HG03135 (cell line): ENCODE data around the gene CENPB.

Experiments used
- ATAC-seq: cut with Tn5 transposase; IDR thresholded peaks from one replicate; pipeline ENCODE4 v1.9.1; 2021; ENCODE audit warnings: mild to moderate bottlenecking, moderate library complexity; ENCODE audit not compliant: unreplicated experiment

The CENPB gene

DNA sequence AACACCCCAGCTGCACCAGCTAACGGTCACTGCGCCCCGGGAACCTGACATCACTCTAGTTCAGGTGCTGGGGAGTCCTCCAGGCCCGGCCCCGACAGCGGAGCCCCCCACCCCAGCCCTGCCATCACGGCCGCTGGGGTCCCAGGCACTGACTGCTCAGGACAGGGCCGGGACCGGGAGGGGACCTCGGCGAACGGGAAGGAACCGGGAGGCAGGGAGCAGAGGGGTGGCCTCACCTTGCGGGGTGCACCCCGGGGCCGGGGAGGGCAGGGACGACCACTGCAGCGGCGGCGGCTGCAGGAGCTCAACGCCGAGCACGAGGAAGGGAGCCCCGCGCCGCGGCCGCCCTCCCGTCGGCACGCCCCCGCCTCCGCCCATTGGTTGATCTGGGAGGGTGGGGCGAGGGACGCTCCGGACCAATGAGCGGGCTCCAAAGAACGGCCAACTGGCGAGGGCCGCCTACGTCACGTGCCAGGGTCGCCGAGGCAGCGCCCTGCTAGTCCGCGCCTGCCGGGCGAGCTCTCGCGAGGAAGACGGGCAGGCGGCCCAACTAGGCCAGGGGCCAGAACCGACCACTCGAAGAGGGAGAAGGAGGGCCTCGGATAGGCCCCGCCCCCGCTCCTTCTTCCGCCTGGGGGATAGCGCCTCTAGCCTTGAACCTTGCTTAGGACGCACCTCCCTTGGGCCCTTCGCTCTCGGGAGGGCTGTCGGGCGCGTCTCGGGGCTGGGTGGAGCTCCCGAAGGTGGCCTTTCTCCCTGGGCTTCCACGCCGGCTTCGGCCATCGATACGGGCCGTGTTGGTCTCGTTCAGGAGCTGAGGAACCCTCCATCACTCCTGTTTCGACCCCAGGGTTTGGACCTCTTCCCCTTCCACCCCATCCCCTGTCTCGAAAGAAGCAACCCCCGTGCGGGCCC, 18.9 kb downstream of the CENPB start, which contains the start of gene ADISSP:
ADISSP (minus strand) TSS at position 327 of the 915 bp plus-strand sequence. CDS start 7,653 bp downstream, outside the sequence.
- peak; percentile 91 for ATAC-seq

DNA sequence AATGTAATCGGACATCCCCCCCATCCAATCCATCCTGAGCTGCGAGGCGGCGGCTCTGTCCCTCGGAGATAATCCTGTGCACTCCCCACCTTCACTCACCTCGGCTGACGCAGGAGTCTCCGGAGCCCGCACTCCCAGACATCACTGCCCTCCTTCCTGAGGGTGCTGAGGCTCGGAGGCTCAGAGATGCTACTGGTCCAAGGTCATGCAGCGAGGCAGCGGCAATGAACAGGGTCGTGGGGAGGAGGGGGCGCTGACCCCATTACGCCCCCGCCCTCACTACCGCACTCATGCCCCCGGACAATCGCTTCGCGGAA, 19.5 kb downstream of the CENPB start:
- ATAC-seq: no peak

DNA sequence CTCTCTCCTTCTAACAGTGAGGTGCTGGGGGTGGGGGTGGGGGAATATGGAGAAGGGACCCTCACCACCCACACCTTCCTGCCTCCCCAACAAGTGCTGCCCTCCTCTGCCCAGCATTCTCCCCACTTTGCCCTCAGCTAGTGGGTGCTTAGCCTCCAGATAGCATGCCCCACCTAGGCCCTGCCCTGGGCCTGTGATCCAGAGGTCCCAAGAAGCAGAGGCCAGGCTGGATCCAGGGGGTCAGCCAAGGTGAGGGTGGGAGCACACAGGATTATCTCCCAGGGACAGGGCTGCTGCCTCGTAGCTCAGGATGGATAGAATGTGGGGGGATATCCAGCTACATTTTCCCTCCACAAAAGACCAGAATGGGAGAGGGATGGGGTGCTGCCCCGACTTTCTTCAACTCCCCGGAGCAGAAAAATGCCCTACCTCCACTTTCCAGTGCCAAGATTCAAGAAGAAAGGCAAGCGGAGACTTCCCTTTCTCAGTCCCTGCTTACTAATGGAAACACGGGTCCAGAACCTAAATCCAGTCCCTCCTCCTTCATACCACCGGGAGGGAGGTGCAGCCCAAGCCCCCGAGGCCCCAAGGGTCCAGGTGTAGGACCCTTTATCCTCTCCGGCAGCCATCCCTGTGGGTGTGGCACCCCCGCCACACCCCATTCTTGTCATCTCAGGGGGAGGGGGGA, 20.0 kb downstream of the CENPB start:
- ATAC-seq: no peak

DNA sequence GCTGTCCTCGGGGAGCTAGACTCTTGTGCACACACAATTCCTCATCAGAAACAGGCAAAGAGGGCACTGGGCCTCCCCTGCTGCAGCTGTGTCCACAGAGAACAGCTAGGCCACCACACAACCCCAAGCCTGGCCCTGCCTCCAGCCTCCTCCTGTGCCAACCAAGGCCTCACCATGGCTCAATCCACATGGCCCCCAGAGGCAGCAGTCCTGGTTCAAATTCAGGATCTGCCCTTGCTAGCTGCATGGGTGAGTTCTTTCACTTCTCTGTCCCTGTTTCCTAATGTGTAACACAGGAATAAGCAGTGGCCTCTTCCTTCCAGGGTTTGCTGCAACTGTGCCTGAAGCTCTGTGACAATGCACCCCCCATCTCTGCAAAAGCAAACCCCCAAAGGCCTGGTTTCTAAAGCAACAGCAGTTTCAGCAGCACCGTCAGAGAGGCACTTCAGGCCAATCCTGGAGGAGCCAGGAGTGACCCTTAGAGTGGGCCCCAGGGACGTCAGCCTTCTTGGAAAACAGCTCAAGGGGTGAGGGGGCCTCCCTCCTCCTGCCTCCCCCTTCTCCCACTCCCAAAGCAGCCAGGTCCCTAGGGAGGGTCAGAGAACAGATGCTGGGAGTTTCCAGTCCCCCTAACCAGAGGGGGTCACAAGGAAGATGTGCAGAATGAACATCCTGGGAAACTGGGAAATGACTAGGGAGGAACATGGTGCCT, 21.2 kb downstream of the CENPB start:
- ATAC-seq: no peak

DNA sequence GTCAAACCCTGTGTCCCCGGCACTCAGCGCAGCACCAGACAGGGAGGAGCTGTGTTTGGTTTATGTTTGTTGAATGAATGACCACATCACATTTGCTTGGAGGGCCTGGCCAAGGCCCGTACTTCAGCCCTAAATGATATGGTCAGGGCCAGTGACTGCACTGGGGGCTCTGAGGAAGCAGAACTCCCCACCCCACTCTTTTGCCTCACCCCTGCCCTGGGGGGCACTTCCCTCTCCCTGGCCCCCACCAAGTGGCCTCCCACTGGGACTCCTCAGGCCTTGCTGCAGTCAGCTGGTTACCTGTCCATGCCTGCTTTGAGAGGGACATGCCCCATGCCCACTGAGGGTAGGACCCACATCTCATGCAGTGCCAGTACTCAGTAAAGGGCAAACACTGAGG, 21.9 kb downstream of the CENPB start:
- ATAC-seq: no peak

DNA sequence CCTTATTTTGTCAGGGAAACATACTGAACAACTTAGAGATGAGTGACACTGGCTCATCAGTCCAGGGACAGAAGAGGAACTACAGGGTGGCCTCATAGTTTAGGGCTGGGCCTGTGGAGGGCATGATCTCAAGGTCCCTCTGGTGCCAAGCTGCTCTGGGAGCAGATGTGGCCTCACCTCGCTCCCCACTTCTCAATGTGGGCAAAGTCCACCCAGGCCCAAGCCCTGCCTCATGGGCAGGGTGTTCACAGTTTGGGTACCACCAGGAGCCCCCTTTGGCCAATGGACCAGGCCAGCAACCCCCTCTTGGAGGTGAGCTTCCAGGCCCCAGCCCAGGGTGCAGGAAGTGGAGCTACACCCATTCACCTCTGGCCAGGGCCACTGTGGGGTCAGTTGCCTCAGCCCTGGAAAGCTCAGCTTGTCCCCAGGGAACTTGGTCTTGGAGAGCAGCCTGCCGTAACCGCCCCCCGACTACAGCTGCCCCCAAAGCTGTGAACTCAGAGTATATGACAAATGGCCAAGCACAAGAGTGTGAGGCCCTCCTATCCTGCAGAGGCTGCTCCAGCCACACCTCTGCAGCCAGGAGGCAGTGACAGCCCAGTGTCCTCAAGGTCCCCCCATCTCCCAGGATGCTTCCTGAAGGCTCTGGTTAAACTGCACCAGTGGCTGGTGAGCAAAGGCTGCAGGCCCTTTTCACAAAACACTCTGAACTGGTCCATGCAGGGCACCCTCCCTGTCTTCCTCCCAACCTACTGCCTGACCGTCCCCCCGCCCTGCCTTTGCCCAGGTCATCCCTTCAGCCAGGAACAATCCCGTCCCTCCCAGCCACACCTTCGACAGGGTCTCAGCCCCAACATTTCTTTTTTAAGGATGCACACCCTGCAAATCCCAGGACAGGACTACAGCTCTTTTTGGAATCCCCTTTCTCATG, 22.6 kb downstream of the CENPB start:
- ATAC-seq: no peak

DNA sequence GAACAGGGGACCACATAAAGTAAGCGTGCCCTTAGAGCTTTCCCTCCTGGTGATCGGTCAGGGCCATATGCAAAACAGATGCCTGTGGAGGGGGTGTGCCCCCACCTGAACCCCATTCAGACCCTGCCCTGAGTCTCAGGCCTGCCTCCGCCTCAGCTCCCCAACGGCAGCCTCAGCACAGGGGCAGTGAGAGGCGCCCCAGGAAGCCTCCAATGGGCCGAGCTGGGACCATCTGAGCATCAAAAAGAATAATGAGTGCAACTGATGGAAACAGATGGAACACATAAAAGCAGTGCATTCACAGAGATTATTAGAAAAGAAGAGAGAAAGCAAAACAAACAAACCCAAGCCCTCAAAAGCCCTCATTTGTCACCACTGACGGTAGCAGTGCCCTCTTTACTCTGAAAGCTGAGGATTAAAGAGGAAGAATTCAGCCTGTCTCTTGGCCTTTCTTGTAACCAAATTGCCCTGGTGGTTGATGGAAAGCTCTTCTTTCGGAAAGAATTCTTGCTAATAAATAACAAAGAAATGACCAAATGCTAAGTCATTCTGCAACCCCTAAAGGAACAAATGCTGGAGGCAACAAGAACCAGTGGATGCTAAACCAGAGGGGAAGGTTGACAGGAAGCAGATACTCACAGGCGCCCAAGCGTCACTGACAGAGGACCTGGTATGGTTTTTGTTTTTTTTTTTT, 25.7 kb downstream of the CENPB start:
- ATAC-seq: no peak

DNA sequence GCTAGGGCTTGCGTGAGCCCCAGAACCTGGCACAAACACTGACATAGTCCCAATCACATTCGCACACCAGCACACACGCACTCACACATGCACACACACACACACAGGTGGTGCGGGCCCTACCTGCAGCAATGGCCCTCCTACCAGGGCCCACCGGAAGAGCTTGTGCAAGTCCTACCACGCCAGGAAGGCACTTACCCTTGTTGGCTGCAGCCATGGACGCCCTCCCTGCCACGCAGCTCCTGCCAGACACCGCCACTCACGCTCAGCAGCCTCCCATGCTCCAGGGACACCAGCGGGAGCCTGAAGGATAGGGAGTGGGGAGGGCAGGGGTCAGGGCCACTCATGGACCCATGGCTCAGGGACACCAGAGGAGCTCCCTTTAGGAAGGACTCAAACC, 26.7 kb downstream of the CENPB start:
- ATAC-seq: no peak

DNA sequence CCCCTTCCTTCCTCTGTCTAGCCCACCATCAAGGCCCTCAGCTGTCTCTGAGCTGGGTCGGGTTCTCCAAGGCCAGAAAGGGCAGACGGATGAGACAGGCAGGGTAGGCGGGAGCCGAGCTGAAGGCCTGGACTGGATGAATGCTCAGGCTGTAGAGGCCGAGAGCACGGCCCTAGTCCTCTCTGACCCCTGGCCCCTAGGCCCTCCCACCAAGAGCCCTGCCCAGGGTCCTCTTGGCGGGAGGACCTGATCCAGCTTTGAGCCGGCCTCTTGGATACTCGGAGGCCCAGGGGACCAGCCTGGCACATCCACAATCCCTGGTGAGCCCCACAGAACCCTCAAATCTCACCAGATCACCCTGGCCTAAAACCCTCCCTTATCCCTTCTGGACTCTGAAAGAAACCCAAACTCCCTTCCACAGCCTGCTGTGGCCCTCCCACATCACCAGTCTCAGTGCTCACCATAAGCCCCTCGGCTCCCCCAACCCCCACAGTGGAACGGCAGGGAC, 27.2 kb downstream of the CENPB start:
- no peak for ATAC-seq

DNA sequence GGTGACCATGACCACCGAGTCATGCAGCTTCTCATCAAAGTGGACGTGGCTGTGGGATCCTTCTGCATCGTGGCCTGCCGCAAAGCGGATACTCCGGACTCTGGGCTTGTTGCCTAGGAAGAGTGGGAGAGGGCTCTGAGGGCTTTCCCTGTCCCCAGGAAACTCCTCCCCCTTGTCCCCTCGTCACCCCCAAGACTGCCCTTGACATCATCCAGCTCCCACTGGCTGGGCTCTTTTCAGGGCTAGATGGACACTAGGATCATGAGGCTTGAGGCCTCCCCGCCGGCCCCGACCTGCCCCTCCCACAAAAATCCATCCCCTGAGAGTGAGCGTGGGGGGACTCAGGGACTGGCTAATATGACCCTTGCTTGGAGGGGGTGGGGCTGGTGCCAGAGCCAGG, 28.0 kb downstream of the CENPB start:
- no peak for ATAC-seq

DNA sequence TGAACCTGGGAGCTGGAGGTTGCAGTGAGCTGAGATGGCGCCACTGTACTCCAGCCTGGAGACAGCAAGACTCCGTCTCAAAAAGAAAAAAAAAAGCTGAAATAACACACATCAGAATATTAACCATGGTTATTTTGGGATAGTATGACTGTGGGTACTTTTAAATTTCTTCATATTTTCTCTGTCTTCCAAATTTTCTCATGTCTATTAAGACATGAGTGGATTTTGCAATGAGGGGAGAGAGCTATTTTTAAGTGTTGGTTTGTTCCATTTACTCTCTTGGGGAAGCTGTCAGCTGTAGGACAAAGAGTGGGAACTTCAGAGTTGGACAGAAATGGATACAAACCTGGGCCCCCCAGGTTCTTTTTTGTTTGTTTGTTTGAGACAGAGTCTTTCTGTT, 29.3 kb downstream of the CENPB start:
- no peak for ATAC-seq

DNA sequence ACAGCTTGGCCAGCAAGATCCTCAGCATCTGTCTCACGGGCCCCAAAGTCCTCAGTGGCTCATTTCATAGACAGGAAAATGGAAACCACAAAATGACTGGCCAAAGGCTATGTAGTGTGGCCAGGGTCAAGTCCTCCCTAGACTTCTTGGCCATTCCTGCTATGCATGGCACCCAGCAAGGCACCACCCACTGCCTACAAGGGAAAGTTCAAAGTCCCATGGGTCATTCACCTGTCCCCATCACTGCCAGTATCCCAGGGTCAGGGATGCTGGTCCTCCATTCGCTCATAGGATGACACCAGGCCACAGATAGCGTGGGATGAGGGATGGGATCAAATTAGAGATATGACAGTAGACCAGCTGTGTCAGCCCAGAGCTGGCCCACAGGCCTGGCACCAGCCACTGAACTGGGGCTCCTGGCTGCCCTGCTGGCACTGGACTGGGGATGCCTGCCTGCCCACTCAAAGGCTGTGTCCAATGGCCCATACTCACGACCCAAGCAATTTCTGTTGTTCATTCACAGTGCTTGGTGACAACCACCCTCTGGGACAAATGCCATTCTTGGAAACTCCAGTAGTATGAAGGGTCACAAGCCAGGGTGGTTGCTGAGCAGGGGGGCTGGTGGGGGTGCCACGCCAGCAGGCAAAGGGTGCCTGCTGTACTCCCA, 30.6 kb downstream of the CENPB start:
- no peak for ATAC-seq

DNA sequence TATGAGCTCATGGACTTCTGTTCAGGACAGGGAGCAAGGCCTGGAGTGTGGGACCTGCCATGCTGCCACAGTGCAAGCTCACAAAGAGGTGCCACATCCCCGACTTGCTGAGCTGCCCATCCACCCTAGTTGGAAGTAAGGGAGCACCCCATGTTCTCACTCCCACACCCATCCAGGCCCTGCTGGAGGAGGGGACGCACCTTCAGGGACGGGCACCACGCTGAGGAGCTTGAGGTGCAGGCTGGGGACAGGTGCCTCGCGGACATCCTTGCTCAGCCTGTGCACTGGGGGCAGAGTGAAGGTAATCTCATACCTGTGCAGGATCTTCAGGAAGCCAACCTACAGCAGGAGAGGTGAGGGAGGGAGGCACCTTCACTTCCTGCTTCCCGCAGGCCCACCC, 31.3 kb downstream of the CENPB start:
- ATAC-seq: no peak

DNA sequence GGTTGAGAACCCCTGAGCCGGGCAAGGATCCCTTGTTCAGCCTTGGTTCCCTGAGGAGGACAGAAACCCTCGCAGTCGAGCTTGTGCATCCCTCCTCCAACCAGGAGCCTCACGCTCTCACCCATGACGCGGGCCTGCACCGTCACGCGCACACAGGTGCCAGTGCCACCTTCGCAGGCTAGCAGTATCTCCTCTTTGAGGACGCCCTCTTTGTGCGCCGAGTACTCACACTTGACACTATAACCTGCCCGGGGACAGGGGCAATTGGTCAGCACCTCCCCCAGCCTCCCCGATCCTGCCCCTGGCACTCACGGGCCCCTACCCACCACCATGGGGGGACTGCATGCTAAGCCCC, 32.3 kb downstream of the CENPB start:
- no peak for ATAC-seq

DNA sequence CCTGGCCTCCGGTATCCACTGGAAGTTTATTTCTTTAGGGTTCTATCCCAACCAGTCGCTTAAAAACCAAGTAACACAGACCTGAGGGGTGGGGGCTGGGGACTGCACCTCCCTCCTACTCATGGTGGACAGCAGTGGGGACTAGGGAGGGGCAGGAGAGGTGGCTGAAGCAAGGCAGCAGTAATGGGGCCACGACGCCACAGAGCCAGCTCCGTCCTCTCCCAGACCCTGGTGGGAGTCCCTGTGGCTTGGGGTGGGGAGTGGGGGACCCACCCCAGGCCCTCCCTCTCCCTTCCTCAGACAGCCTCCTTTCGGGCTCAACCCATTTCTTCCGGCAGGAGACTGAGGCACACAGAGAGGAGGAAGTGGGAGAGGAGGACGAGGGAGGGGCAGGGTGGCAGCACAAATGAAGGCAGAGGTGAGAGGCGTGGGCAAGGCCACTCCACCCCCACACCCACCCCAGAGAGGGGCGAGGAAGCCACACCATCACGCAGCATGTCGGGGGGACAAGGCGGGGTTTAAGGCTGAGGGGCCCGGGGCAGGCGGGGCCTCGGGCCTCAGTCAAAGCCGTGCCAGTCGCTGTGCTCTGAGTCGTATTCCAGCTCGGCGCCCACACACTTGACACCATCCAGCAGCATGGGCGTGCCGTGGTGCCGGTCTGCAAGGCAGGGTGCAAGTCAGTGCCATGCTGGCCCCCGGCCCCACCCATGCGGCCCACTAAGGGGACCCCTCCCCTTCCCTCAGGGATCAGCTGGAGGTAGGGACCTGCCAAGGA, 32.9 kb downstream of the CENPB start:
- ATAC-seq: no peak

DNA sequence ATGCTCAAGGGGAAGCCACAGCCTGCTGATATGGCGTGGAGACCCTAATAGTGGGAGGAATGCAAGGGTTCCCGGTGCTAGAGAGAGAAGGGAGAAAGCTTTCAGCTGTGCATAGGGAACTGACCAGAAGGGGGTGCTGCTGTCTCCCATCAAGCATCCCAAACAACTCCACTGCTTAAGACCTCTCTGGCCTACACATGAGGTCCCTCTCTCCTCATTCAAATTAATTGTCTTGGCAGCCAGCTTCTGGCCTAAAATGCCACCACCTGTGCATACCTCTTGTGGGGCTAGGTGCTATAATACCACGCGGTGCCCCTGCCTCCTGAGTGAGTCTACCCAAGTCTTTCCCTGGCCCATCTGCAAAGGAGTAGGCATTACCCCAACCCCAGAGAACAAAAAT, 33.4 kb downstream of the CENPB start:
- no peak for ATAC-seq

DNA sequence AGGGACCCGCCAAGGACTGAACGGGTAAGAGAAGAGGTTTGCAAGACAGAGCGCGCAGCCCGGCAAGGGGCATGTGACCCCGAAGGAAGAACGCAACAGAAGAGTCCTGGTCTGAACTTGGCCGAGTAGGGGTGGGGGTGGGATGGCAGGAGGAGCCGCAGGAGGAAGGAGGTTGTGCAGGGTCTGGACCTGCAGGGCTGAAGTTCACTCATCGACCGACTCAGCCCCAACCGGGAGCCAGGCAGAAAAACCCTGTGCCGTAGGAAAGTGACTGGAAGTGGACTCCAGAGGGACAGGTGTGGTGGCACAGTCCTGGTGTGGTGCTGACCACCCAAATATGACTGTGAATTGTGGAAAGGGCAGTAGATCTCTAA, 34.2 kb downstream of the CENPB start:
- no peak for ATAC-seq

DNA sequence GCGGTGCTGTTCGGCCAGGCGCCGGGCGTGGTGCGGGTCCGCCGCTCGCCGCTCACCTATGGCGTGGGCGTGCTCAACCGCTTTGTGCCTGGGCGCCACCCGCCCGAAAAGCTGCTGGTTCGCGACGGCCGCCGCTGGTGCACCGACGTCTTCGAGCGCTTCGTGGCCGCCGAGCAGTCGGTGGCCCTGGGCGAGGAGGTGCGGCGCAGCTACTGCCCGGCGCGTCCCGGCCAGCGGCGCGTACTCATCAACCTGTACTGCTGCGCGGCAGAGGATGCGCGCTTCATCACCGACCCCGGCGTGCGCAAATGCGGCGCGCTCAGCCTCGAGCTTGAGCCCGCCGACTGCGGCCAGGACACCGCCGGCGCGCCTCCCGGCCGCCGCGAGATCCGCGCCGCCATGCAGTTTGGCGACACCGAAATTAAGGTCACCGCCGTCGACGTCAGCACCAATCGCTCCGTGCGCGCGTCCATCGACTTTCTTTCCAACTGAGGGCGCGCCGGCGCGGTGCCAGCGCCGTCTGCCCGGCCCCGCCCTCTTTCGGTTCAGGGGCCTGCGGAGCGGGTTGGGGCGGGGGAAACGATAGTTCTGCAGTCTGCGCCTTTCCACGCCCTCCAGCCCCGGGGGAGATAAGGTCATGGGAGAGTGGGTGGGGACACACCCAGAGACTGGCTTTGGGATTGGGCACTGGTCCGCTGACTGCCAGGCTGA, 34.7 kb downstream of the CENPB start:
- ATAC-seq: no peak
